GM23338 (cell line): ENCODE data around the gene PRKACA.

ENCODE experiments used
- CREB1 ChIP-seq: fragments of 250-450 bp; sonication (Bioruptor Pico); IDR thresholded peaks from 2 replicates; pipeline ENCODE4 v1.5.0; 2020; ENCODE audit warnings: low read depth, mild to moderate bottlenecking, moderate library complexity
- CTCF ChIP-seq, 2 experiments: fragments of 200-600 bp in 1 of 2; sonication (generic) in 1 of 2; conservative IDR thresholded peaks; 2 replicates each; pipeline versions ENCODE4 v1.5.1 to v1.6.1; 2016 to 2017; ENCODE audit warnings: antibody characterized with exemption in 2 of 2, low read depth in 2 of 2, mild to moderate bottlenecking in 2 of 2, moderate library complexity in 1 of 2
- ETS1 ChIP-seq: IDR thresholded peaks from 2 replicates; pipeline ENCODE4 v1.6.1; 2016; ENCODE audit warnings: antibody characterized with exemption
- EZH2 ChIP-seq: fragments of 200-600 bp; sonication (generic); IDR thresholded peaks from one replicate; pipeline ENCODE4 v1.8.0; 2017; ENCODE audit warnings: antibody characterized with exemption, mild to moderate bottlenecking, low read depth; ENCODE audit not compliant: unreplicated experiment
- EZH2phosphoT487 ChIP-seq: fragments of 200-600 bp; sonication (generic); IDR thresholded peaks from one replicate; pipeline ENCODE4 v1.8.1; 2018; ENCODE audit warnings: antibody characterized with exemption; ENCODE audit not compliant: unreplicated experiment
- JUNB ChIP-seq: IDR thresholded peaks from one replicate; pipeline ENCODE4 v1.6.1; 2016; ENCODE audit warnings: antibody characterized with exemption; ENCODE audit not compliant: unreplicated experiment
- NANOG ChIP-seq: IDR thresholded peaks from 2 replicates; pipeline ENCODE4 v1.6.1; 2016; ENCODE audit warnings: antibody characterized with exemption, borderline replicate concordance
- POLR2AphosphoS5 ChIP-seq: IDR thresholded peaks from 2 replicates; pipeline ENCODE4 v1.6.1; 2016; ENCODE audit warnings: antibody characterized with exemption, low read depth
- REST ChIP-seq: IDR thresholded peaks from one replicate; pipeline ENCODE4 v1.6.1; 2018; ENCODE audit warnings: antibody characterized with exemption; ENCODE audit not compliant: unreplicated experiment
- STAT1 ChIP-seq: IDR thresholded peaks from one replicate; pipeline ENCODE4 v1.6.1; 2016; ENCODE audit warnings: antibody characterized with exemption; ENCODE audit not compliant: unreplicated experiment
- ZNF114 ChIP-seq: fragments of 250-450 bp; sonication (Bioruptor Pico); IDR thresholded peaks from 2 replicates; pipeline ENCODE4 v1.5.0; 2020; ENCODE audit warnings: mild to moderate bottlenecking, moderate library complexity
- ZNF331 ChIP-seq: fragments of 250-450 bp; sonication (Bioruptor Pico); IDR thresholded peaks from 2 replicates; pipeline ENCODE4 v1.5.0; 2020; ENCODE audit warnings: low read depth, mild to moderate bottlenecking, moderate library complexity

- TF ChIP-seq EZH2 (no peak), EZH2phosphoT487 (no peak), CREB1 (CRISPR knock-in tag) (no peak), CTCF (conservative IDR thresholded peaks at IDR 0.05; ENCODE audit: low read depth in 2 of 2) (peak in 1 of 2 experiments; percentile 19; a peak in 1 of 4 replicates), POLR2AphosphoS5 (no peak; the same call in 1 of the 2 replicates), REST (no peak), STAT1 (no peak), ETS1 (no peak), JUNB (no peak), NANOG (no peak), ZNF331 (CRISPR knock-in tag) (no peak), ZNF114 (CRISPR knock-in tag) (no peak)
Measured at GRCh38 chr19:14091081-14091812, 26.3 kb downstream of the PRKACA start.
